HepG2 (cell line): Measurements from ENCODE around the gene C2orf42. TPM values are rescaled to one million over a fixed set of nuclear protein-coding genes. Genes with fewer than 3 reads are reported as not detected.

Experiments used
- ATAC-seq: fragments of 200-7000 bp; cut with Tn5 transposase; 3 replicates; pipeline ENCODE4 v1.9.1; 2020; ENCODE audit warnings: mild to moderate bottlenecking, moderate library complexity
- BruUV-seq: library from RNA; stranded (reverse); fragments of 400-500 nt; replicated peaks from 2 replicates; lab custom pipeline; 2021; lab: Mats Ljungman, UMichigan
- CTCF ChIA-PET: fragments of 300-600 bp; formaldehyde crosslinking; extraction: SDS; loops from one replicate; lab custom pipeline; 2021; ENCODE audit warnings: low total read pairs, inconsistent platforms, low intra/inter-chr PET ratio; lab: Yijun Ruan, JAX
- POLR2A ChIA-PET: fragments of 350-600 bp; sonication (Branson Sonifier 250); formaldehyde crosslinking; loops from one replicate; lab custom pipeline; 2020; ENCODE audit warnings: antibody characterized with exemption, inconsistent platforms; lab: Yijun Ruan, JAX
- DNase-seq: peaks from one replicate; pipeline ENCODE4 v3.0.0-alpha.2; 2015; ENCODE audit warnings: low spot score
- FAIRE-seq: peaks from 3 replicates; lab custom pipeline; 2011; peaks lifted over from hg19 to GRCh38; lab: Jason Lieb, UNC
- H2AFZ ChIP-seq: one replicate; pipeline ENCODE4 v1.6.1; 2011; ENCODE audit warnings: low read length, inconsistent platforms
- H3K27ac ChIP-seq: fragments of 300-600 bp; 3 replicates; pipeline ENCODE4 v1.8.0; 2011; ENCODE audit warnings: mixed run types, mild to moderate bottlenecking, mixed read lengths, low read length, inconsistent platforms; ENCODE audit not compliant: insufficient read depth; ENCODE audit errors: extremely low read length
- H3K27me3 ChIP-seq, 2 experiments: fragments of 200-600 bp in 1 of 2; 2 replicates in 1 of 2; 3 replicates in 1 of 2; pipeline versions ENCODE4 v1.6.0 to v1.8.0; 2011; ENCODE audit warnings: low read length in 2 of 2, mild to moderate bottlenecking in 2 of 2, moderate library complexity in 2 of 2, inconsistent platforms in 1 of 2; ENCODE audit not compliant: insufficient read depth in 2 of 2, control insufficient read depth in 1 of 2
- H3K36me3 ChIP-seq, 2 experiments: fragments of 200-600 bp in 1 of 2; replicated peaks in 1 of 2; 2 replicates in 1 of 2; 3 replicates in 1 of 2; pipeline versions ENCODE4 v1.5.1 to v1.8.0; 2011; ENCODE audit warnings: low read length in 2 of 2, inconsistent platforms in 1 of 2; ENCODE audit not compliant: insufficient read depth in 2 of 2, control insufficient read depth in 1 of 2
- H3K4me1 ChIP-seq: 2 replicates; pipeline ENCODE4 v1.5.1; 2012; ENCODE audit warnings: low read length, inconsistent platforms; ENCODE audit not compliant: insufficient read depth
- H3K4me2 ChIP-seq: 2 replicates; pipeline ENCODE4 v1.6.0; 2011; ENCODE audit warnings: low read depth, low read length, inconsistent platforms
- H3K4me3 ChIP-seq, 3 experiments: fragments of 200-600 bp in 1 of 3; sonication (generic), shearing (Covaris generic) in 1 of 3; replicated peaks in 1 of 3; 2 replicates each; pipeline ENCODE4 v1.5.1; 2011 to 2016; ENCODE audit warnings: low read length in 3 of 3, inconsistent platforms in 2 of 3, low read depth in 2 of 3, mild to moderate bottlenecking in 2 of 3, control low read depth in 1 of 3, mixed read lengths in 1 of 3; ENCODE audit not compliant: insufficient read depth in 1 of 3
- H3K79me2 ChIP-seq: one replicate; pipeline ENCODE4 v1.6.1; 2011; ENCODE audit warnings: low read length, inconsistent platforms; ENCODE audit not compliant: insufficient read depth
- H3K9ac ChIP-seq: 2 replicates; pipeline ENCODE4 v1.6.0; 2011; ENCODE audit warnings: mild to moderate bottlenecking, low read depth, low read length, inconsistent platforms; ENCODE audit not compliant: insufficient read depth
- H3K9me3 ChIP-seq: 2 replicates; pipeline ENCODE4 v1.5.1; 2012; ENCODE audit warnings: mild to moderate bottlenecking, low read length
- H4K20me1 ChIP-seq: 2 replicates; pipeline ENCODE4 v1.6.0; 2011; ENCODE audit warnings: inconsistent platforms, mild to moderate bottlenecking, low read length, moderate library complexity; ENCODE audit not compliant: insufficient read depth
- AGO1 ChIP-seq: fragments of 200-400 bp; formaldehyde crosslinking; IDR thresholded peaks from 2 replicates; pipeline ENCODE4 v1.6.1; 2017; ENCODE audit warnings: mild to moderate bottlenecking, low read depth, low read length, moderate library complexity; ENCODE audit not compliant: poor library complexity, severe bottlenecking
- CBFB ChIP-seq: sonication (generic); formaldehyde crosslinking; IDR thresholded peaks from 2 replicates; pipeline ENCODE4 v1.4.0; 2020; ENCODE audit warnings: missing genetic modification reagents
- FOSL2 ChIP-seq: sonication (generic); formaldehyde crosslinking; IDR thresholded peaks from 2 replicates; pipeline ENCODE4 v1.4.0; 2020; ENCODE audit warnings: missing genetic modification reagents
- GTF2F1 ChIP-seq: fragments of 150-350 bp; IDR thresholded peaks from 2 replicates; pipeline ENCODE4 v1.6.1; 2014; ENCODE audit warnings: low read length
- HNRNPUL1 ChIP-seq: fragments of 200-400 bp; formaldehyde crosslinking; IDR thresholded peaks from 2 replicates; pipeline ENCODE4 v1.6.1; 2017; ENCODE audit warnings: low read depth, mild to moderate bottlenecking, low read length, moderate library complexity
- KDM5B ChIP-seq: sonication (generic); formaldehyde crosslinking; IDR thresholded peaks from 2 replicates; pipeline ENCODE4 v1.4.0; 2020; ENCODE audit warnings: missing genetic modification reagents, mild to moderate bottlenecking, borderline replicate concordance
- NBN ChIP-seq: fragments of 450-650 bp; conservative IDR thresholded peaks from 2 replicates; pipeline ENCODE4 v1.6.1; 2017
- RAD21 ChIP-seq: fragments of 450-650 bp; formaldehyde crosslinking; IDR thresholded peaks from 2 replicates; pipeline ENCODE4 v1.5.0; 2020; ENCODE audit warnings: mild to moderate bottlenecking
- RELA ChIP-seq: sonication (generic); formaldehyde crosslinking; IDR thresholded peaks from 2 replicates; pipeline ENCODE4 v1.4.0; 2020; ENCODE audit warnings: missing genetic modification reagents
- SETDB1 ChIP-seq: sonication (generic); formaldehyde crosslinking; IDR thresholded peaks from 2 replicates; pipeline ENCODE4 v1.5.1; 2020; ENCODE audit warnings: missing genetic modification reagents, mild to moderate bottlenecking, borderline replicate concordance
- SIX4 ChIP-seq: sonication (generic); formaldehyde crosslinking; IDR thresholded peaks from 2 replicates; pipeline ENCODE4 v1.4.0; 2020; ENCODE audit warnings: missing genetic modification reagents
- TFDP2 ChIP-seq: sonication (generic); formaldehyde crosslinking; IDR thresholded peaks from 2 replicates; pipeline ENCODE4 v1.4.0; 2020; ENCODE audit warnings: missing genetic modification reagents
- TRIM22 ChIP-seq: fragments of 450-650 bp; IDR thresholded peaks from 2 replicates; pipeline ENCODE4 v1.6.1; 2017
- ZNF253 ChIP-seq: sonication (generic); formaldehyde crosslinking; IDR thresholded peaks from 2 replicates; pipeline ENCODE4 v1.8.0; 2022; ENCODE audit warnings: mild to moderate bottlenecking, missing genetic modification reagents, borderline replicate concordance
- ZNF275 ChIP-seq: sonication (generic); formaldehyde crosslinking; IDR thresholded peaks from 2 replicates; pipeline ENCODE4 v1.8.0; 2022; ENCODE audit warnings: missing genetic modification reagents, mild to moderate bottlenecking, inconsistent platforms, borderline replicate concordance
- ZNF546 ChIP-seq: sonication (generic); formaldehyde crosslinking; conservative IDR thresholded peaks from 2 replicates; pipeline ENCODE4 v1.8.1; 2023; ENCODE audit warnings: mild to moderate bottlenecking, missing genetic modification reagents
- ZNF552 ChIP-seq: sonication (generic); formaldehyde crosslinking; IDR thresholded peaks from 2 replicates; pipeline ENCODE4 v1.9.0; 2022; ENCODE audit warnings: missing genetic modification reagents, mild to moderate bottlenecking, borderline replicate concordance
- ZNF687 ChIP-seq: sonication (generic); formaldehyde crosslinking; IDR thresholded peaks from 2 replicates; pipeline ENCODE4 v1.5.1; 2020; ENCODE audit warnings: mild to moderate bottlenecking, missing genetic modification reagents, moderate library complexity
- WGBS: methylation state at CpG from one replicate; pipeline ENCODE4 v1.1.6; 2017; ENCODE audit warnings: low lambda C conversion rate; 5-methylcytosine and 5-hydroxymethylcytosine counted together
- in situ Hi-C: cut with HindIII; loops from 2 replicates; pipeline ENCODE4 v1.10.0; 2017; ENCODE audit warnings: low pct_unique_long_range_greater_than_20kb; ENCODE audit not compliant: extremely low pct_ligation_motif_present
- intact Hi-C: fragments of 100-400 bp; cut with micrococcal nuclease; formaldehyde crosslinking; loops from one replicate; pipeline ENCODE4 v1.10.0; 2022; ENCODE audit not compliant: unreplicated experiment
- polyA plus RNA-seq, 8 experiments: library from polyadenylated mRNA; depleted of rRNA in 3 of 8; stranded (reverse) in 7 of 8; unstranded in 1 of 8; fragments of >200 nt; fragmentation: Illumina TruSeq in 4 of 8; extraction: Trizol in 4 of 8; gene quantifications; 2 replicates each; pipeline versions ENCODE4 v1.2.1 to v1.2.3, GENCODE V29; 2011 to 2016; ENCODE audit warnings: low read depth in 4 of 8, missing spikeins in 1 of 8, mixed read lengths in 1 of 8; ENCODE audit not compliant: insufficient read depth in 1 of 8
- total RNA-seq, 5 experiments: library from RNA; depleted of rRNA; stranded (reverse); fragments of >200 nt; fragmentation: Illumina TruSeq; extraction: Trizol; gene quantifications; 2 replicates each; pipeline ENCODE4 v1.2.3, GENCODE V29; 2016; ENCODE audit warnings: low read depth in 1 of 5

The C2orf42 gene
- total and polyA plus RNA-seq, 2 of the 13 experiments (the other 11 are each of a cell fraction or from before 2014, with no cell fraction given), result 9.3 to 9.9 TPM

- TF ChIP-seq ZNF687 (CRISPR knock-in tag), result 0 out of 2 replicates have a peak, but pooled peaks have one; percentile 7
- TF ChIP-seq ZNF253 (CRISPR knock-in tag), result no peak
- peak; percentile 34 for TF ChIP-seq AGO1
These were observed 65.8 kb downstream of the C2orf42 start (continued) for GRCh38 chr2:70124983-70125480.

- in situ Hi-C loops, result no loop called here
- ATAC-seq, result no peak
- Histone ChIP-seq H3K9me3 (no peaks in the 10 kb centered on the region), H2AFZ (no peak overlapping the region), H3K27me3 (no peaks in the 10 kb centered on the region), H3K9ac (no peak overlapping the region), H3K4me1 (peaks cover 61% of the 10 kb centered on the region), H3K4me2 (no peak overlapping the region), H3K4me3 (no peak overlapping the region), H4K20me1 (no peaks in the 10 kb centered on the region), H3K79me2 (no peaks in the 10 kb centered on the region), H3K36me3 (no peaks in the 10 kb centered on the region), H3K27ac (no peak overlapping the region)
- WGBS, result 94% methylated on average over 11 of the region's 11 CpGs
- no TSS peak for BruUV-seq
- DNase-seq, result no peak
- ChIA-PET POLR2A (interaction anchor here (1.0 to 4.2 kb wide), 2 partner anchors 9 to 15 kb away, joined by 4 to 42 read pairs; no protein-coding TSS in a partner anchor), CTCF (no interaction called here)
- FAIRE-seq, result no peak
- no peak for TF ChIP-seq HNRNPUL1
- no peak for TF ChIP-seq ZNF552 (CRISPR knock-in tag)
- TF ChIP-seq RELA (CRISPR knock-in tag), result no peak
- no peak for TF ChIP-seq KDM5B (CRISPR knock-in tag)
- TF ChIP-seq ZNF546 (CRISPR knock-in tag), result no peak
- no peak for TF ChIP-seq FOSL2 (CRISPR knock-in tag)
- no peak for TF ChIP-seq GTF2F1
- TF ChIP-seq TFDP2 (CRISPR knock-in tag), result no peak
- TF ChIP-seq SETDB1 (CRISPR knock-in tag), result no peak
- TF ChIP-seq CBFB (CRISPR knock-in tag), result no peak
- no peak for TF ChIP-seq NBN
- no peak for TF ChIP-seq ZNF275 (CRISPR knock-in tag)
- no peak for TF ChIP-seq SIX4 (CRISPR knock-in tag)
- no peak for TF ChIP-seq RAD21 (CRISPR knock-in tag)
- no peak for TF ChIP-seq TRIM22
- intact Hi-C loops, result no loop called here
These were observed 67.0 kb downstream of the C2orf42 start for GRCh38 chr2:70123829-70124116.
